Caco-2 (cell line): Measurements from ENCODE around the gene MRAP. TPM values are rescaled to one million over a fixed set of nuclear protein-coding genes. Genes with fewer than 3 reads are reported as not detected.

Experiments used
- BruUV-seq: library from RNA; stranded (reverse); fragments of 400-500 nt; replicated peaks from 2 replicates; lab custom pipeline; 2021; lab: Mats Ljungman, UMichigan
- CTCF ChIA-PET: fragments of 300-600 bp; sonication (Branson Sonifier 250); formaldehyde crosslinking; loops from one replicate; lab custom pipeline; 2022; ENCODE audit warnings: antibody characterized with exemption; lab: Charles Lee
- POLR2A ChIA-PET: fragments of 300-600 bp; sonication (Branson Sonifier 250); formaldehyde crosslinking; loops from one replicate; lab custom pipeline; 2022; ENCODE audit warnings: antibody characterized with exemption; lab: Charles Lee
- DNase-seq, 2 experiments: peaks; one replicate each; pipeline versions ENCODE4 v3.0.0 to v3.0.0-alpha.2; 2020 to 2022
- H3K27me3 ChIP-seq: replicated peaks from 2 replicates; pipeline ENCODE4 v1.6.0; 2011; ENCODE audit warnings: low read length; ENCODE audit not compliant: control insufficient read depth, insufficient read depth
- H3K36me3 ChIP-seq: 2 replicates; pipeline ENCODE4 v1.5.1; 2011; ENCODE audit warnings: low read length; ENCODE audit not compliant: control insufficient read depth, insufficient read depth
- H3K4me1 ChIP-seq: fragments of 250-450 bp; sonication (Bioruptor Pico); 2 replicates; pipeline ENCODE4 v1.5.1; 2020; ENCODE audit warnings: mild to moderate bottlenecking
- H3K4me3 ChIP-seq: 2 replicates; pipeline ENCODE4 v1.5.1; 2011; ENCODE audit warnings: low read depth, mild to moderate bottlenecking, control low read depth, low read length
- H3K9me3 ChIP-seq: fragments of 250-450 bp; sonication (Bioruptor Pico); 2 replicates; pipeline ENCODE4 v1.5.1; 2020; ENCODE audit warnings: mild to moderate bottlenecking, moderate library complexity
- H3K27ac Mint-ChIP-seq: one replicate; pipeline ENCODE4 v1.8.0; 2022; ENCODE audit warnings: mixed read lengths; ENCODE audit not compliant: unreplicated experiment
- H3K27me3 Mint-ChIP-seq: one replicate; pipeline ENCODE4 v1.8.0; 2022; ENCODE audit warnings: mixed read lengths; ENCODE audit not compliant: insufficient read depth, unreplicated experiment
- H3K36me3 Mint-ChIP-seq: one replicate; pipeline ENCODE4 v1.8.0; 2022; ENCODE audit warnings: mild to moderate bottlenecking, mixed read lengths; ENCODE audit not compliant: insufficient read depth, unreplicated experiment
- H3K4me1 Mint-ChIP-seq: one replicate; pipeline ENCODE4 v1.8.0; 2022; ENCODE audit warnings: low read depth, mixed read lengths; ENCODE audit not compliant: unreplicated experiment
- H3K4me3 Mint-ChIP-seq: one replicate; pipeline ENCODE4 v1.8.0; 2022; ENCODE audit warnings: mild to moderate bottlenecking, moderate library complexity, mixed read lengths; ENCODE audit not compliant: unreplicated experiment
- H3K9me3 Mint-ChIP-seq: one replicate; pipeline ENCODE4 v1.8.0; 2022; ENCODE audit warnings: mixed read lengths; ENCODE audit not compliant: unreplicated experiment
- CTCF ChIP-seq, 2 experiments: fragments of 200-600 bp in 1 of 2; IDR thresholded peaks; 1 replicate in 1 of 2; 2 replicates in 1 of 2; pipeline versions ENCODE4 v1.5.1 to v1.8.0; 2011 to 2022; ENCODE audit warnings: antibody characterized with exemption in 1 of 2, control low read depth in 1 of 2, inconsistent platforms in 1 of 2, low read depth in 1 of 2, low read length in 1 of 2, mild to moderate bottlenecking in 1 of 2, moderate library complexity in 1 of 2; ENCODE audit not compliant: insufficient read depth in 1 of 2, severe bottlenecking in 1 of 2, unreplicated experiment in 1 of 2
- intact Hi-C: fragments of 100-400 bp; cut with micrococcal nuclease; formaldehyde crosslinking; loops from one replicate; pipeline ENCODE4 v1.10.0; 2022; ENCODE audit not compliant: unreplicated experiment
- total RNA-seq: library from RNA; stranded (reverse); gene quantifications from 2 replicates; pipeline ENCODE4 v1.2.3, GENCODE V29; 2022

MRAP gene
- total RNA-seq, 1 experiment from 2014 or later: not detected

DNA sequence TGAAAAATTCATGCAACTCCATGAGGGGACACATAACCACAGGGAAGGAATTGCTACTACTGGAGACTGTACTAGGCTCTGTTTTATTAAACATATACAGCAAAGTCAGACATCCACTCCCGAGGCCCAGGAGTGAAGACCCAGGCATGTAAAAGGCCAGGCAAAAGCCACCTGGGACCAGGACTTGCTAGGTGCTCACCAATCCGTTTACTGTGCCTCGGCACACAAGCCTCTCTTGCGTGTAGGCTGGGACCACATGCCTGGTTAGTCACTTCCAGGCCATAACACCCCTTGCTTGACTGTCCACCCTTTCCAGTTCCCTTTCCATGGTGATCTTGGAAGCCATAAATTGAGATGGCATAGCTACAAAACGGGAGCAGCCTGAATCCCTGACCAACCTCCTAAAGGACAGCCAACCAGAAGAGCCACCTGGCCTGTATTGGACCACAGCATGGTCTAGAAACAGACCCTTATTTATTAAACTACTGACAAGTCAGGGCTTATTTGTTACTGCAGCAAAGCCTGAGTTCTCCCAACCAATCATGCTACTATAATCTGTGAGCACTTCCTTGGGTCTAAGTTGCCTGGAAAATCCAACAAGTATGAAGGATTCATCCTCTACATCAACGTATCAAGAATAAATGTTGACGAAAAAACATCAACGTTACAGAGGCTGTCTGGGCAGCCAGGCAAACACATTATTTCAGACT, 54.5 kb downstream of the MRAP start:
- BruUV-seq: TSS peak; percentile 19
- TF ChIP-seq CTCF (IDR thresholded peaks at IDR 0.05; ENCODE audit: insufficient read depth in 1 of 2, low read depth in 1 of 2, low read length in 1 of 2, severe bottlenecking in 1 of 2, unreplicated experiment in 1 of 2): no peak
- Histone ChIP-seq H3K9me3 (no peaks in the 10 kb centered on the region), H3K4me1 (no peaks in the 10 kb centered on the region), H3K4me3 (no peak overlapping the region), H3K36me3 (peaks cover 7% of the 10 kb centered on the region), H3K27me3 (no peaks in the 10 kb centered on the region)
- DNase-seq: no peak
- ChIA-PET CTCF (no interaction called here), POLR2A (no interaction called here)
- intact Hi-C loops: no loop called here
- Mint-ChIP-seq H3K27ac (no peak overlapping the region), H3K4me1 (no peaks in the 10 kb centered on the region), H3K4me3 (no peak overlapping the region), H3K27me3 (no peaks in the 10 kb centered on the region), H3K36me3 (peaks cover 56% of the 10 kb centered on the region), H3K9me3 (no peaks in the 10 kb centered on the region)

DNA sequence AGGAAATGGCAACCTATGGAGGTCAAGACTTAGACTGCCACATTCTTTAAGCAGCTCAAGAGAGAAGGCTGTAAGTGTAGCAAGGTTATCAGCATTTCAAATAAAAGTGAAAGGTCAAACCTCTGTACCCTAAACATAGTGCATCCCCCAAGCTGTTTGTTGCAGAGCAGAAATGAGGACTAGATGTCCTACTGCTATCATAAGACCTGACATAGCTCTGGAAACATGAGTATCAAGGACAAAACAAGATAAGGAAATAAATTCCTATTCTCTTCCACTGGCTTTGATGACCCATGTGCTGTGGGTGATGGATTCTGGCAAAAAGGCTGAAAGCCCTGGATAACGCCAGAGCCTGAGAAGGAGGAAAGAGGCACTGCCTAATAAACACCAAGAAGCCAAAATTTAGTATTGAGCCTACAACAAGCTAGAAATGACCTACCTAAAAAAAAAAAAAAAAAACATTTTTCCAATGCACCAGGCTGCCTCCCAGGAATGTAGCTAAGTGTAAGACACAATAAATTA, 58.3 kb downstream of the MRAP start:
- H3K9me3 ChIP-seq: no peaks in the 10 kb centered on the region
- no peaks in the 10 kb centered on the region for H3K27me3 Mint-ChIP-seq
- no peaks in the 10 kb centered on the region for H3K4me1 Mint-ChIP-seq
- BruUV-seq: no TSS peak
- intact Hi-C loops: no loop called here
- H3K27me3 ChIP-seq: no peaks in the 10 kb centered on the region
- POLR2A ChIA-PET: interaction anchor here (0.6 kb wide), 1 partner anchor 63 kb away, joined by 4 read pairs; no protein-coding TSS in a partner anchor
- H3K27ac Mint-ChIP-seq: no peak overlapping the region
- peaks cover 5% of the 10 kb centered on the region for H3K36me3 ChIP-seq
- CTCF ChIA-PET: no interaction called here
- H3K4me3 ChIP-seq: no peak overlapping the region
- DNase-seq: no peak
- no peak overlapping the region for H3K4me3 Mint-ChIP-seq
- H3K4me1 ChIP-seq: no peaks in the 10 kb centered on the region
- H3K36me3 Mint-ChIP-seq: peaks cover 71% of the 10 kb centered on the region
- H3K9me3 Mint-ChIP-seq: no peaks in the 10 kb centered on the region
- TF ChIP-seq CTCF (IDR thresholded peaks at IDR 0.05; ENCODE audit: insufficient read depth in 1 of 2, low read depth in 1 of 2, low read length in 1 of 2, severe bottlenecking in 1 of 2, unreplicated experiment in 1 of 2): no peak

- Mint-ChIP-seq H3K27me3 (no peaks in the 10 kb centered on the region), H3K9me3 (no peaks in the 10 kb centered on the region), H3K36me3 (peaks cover 65% of the 10 kb centered on the region), H3K27ac (no peak overlapping the region), H3K4me3 (no peak overlapping the region), H3K4me1 (no peaks in the 10 kb centered on the region)
- Histone ChIP-seq H3K9me3 (no peaks in the 10 kb centered on the region), H3K4me3 (no peak overlapping the region), H3K4me1 (no peaks in the 10 kb centered on the region), H3K27me3 (no peaks in the 10 kb centered on the region), H3K36me3 (peaks cover 7% of the 10 kb centered on the region)
- no TSS peak for BruUV-seq
- ChIA-PET POLR2A (no interaction called here), CTCF (no interaction called here)
- DNase-seq: peak in 1 of 2 experiments; percentile 35
- intact Hi-C loops: no loop called here
- peak; percentile 27 to 43 for TF ChIP-seq CTCF (IDR thresholded peaks at IDR 0.05; ENCODE audit: insufficient read depth in 1 of 2, low read depth in 1 of 2, low read length in 1 of 2, severe bottlenecking in 1 of 2, unreplicated experiment in 1 of 2)
These were observed 61.1 kb downstream of the MRAP start for GRCh38 chr21:32359719-32360260.
